ENCODE data around the gene FMO4. TPM values are rescaled to one million over a fixed set of nuclear protein-coding genes. Genes with fewer than 3 reads are reported as not detected.

The FMO4 gene
- polyA plus RNA-seq, 1 donor from 2014 or later: not detected

GRCh38 chr1:171379846-171380245 is 65.9 kb downstream of the FMO4 start:
- H3K4me2 ChIP-seq (ENCODE audit: low read length): no peak overlapping the region
- H3K9me3 ChIP-seq (ENCODE audit: low read length): no peaks in the 10 kb centered on the region
- H3K9ac ChIP-seq (ENCODE audit: low read length): no peak overlapping the region
- H3K9me2 ChIP-seq (ENCODE audit: insufficient read depth, low read length): no peaks in the 10 kb centered on the region
- no peak overlapping the region for H3K27ac ChIP-seq (ENCODE audit: low read length)
- no peaks in the 10 kb centered on the region for H3K36me3 ChIP-seq (ENCODE audit: insufficient read depth, low read length)
- H4K20me1 ChIP-seq (ENCODE audit: insufficient read depth): no peaks in the 10 kb centered on the region
- no peak overlapping the region for H3K4me3 ChIP-seq (ENCODE audit: low read length)
- H2AFZ ChIP-seq (ENCODE audit: low read depth, low read length): no peak overlapping the region
- no peaks in the 10 kb centered on the region for H3F3A ChIP-seq (ENCODE audit: insufficient read depth, low read length, poor library complexity, severe bottlenecking)
- no peaks in the 10 kb centered on the region for H3K27me3 ChIP-seq (ENCODE audit: insufficient read depth, low read depth, low read length)
- TF ChIP-seq CTCF (IDR thresholded peaks at IDR 0.05; ENCODE audit: poor library complexity, severe bottlenecking) (no peak), REST (IDR thresholded peaks at IDR 0.05; ENCODE audit: borderline replicate concordance) (no peak), MXI1 (conservative IDR thresholded peaks at IDR 0.05; ENCODE audit: poor library complexity, severe bottlenecking) (no peak), EP300 (conservative IDR thresholded peaks at IDR 0.05; ENCODE audit: poor library complexity, severe bottlenecking) (no peak), TAF1 (IDR thresholded peaks at IDR 0.05; ENCODE audit: low read depth) (no peak), RAD21 (conservative IDR thresholded peaks at IDR 0.05) (no peak), SMC3 (conservative IDR thresholded peaks at IDR 0.05; ENCODE audit: poor library complexity) (no peak), POLR2AphosphoS5 (IDR thresholded peaks at IDR 0.05) (no peak), EZH2 (IDR thresholded peaks at IDR 0.05; ENCODE audit: borderline replicate concordance, insufficient read depth, low read length, poor library complexity, severe bottlenecking) (no peak)
- no peaks in the 10 kb centered on the region for H3K79me2 ChIP-seq (replicated peaks; ENCODE audit: insufficient read depth, low read length)

- Histone ChIP-seq H3K36me3 (ENCODE audit: insufficient read depth, low read length) (no peaks in the 10 kb centered on the region), H3K79me2 (replicated peaks; ENCODE audit: insufficient read depth, low read length) (no peaks in the 10 kb centered on the region), H3K9ac (ENCODE audit: low read length) (no peak overlapping the region), H3F3A (ENCODE audit: insufficient read depth, low read length, poor library complexity, severe bottlenecking) (no peaks in the 10 kb centered on the region), H4K20me1 (ENCODE audit: insufficient read depth) (no peaks in the 10 kb centered on the region), H3K27me3 (ENCODE audit: insufficient read depth, low read depth, low read length) (no peaks in the 10 kb centered on the region), H3K4me3 (ENCODE audit: low read length) (no peak overlapping the region), H3K9me3 (ENCODE audit: low read length) (no peaks in the 10 kb centered on the region), H3K27ac (ENCODE audit: low read length) (no peak overlapping the region), H3K9me2 (ENCODE audit: insufficient read depth, low read length) (no peaks in the 10 kb centered on the region), H2AFZ (ENCODE audit: low read depth, low read length) (no peak overlapping the region), H3K4me2 (ENCODE audit: low read length) (no peak overlapping the region)
- no peak for TF ChIP-seq RAD21 (conservative IDR thresholded peaks at IDR 0.05)
- no peak for TF ChIP-seq EZH2 (IDR thresholded peaks at IDR 0.05; ENCODE audit: borderline replicate concordance, insufficient read depth, low read length, poor library complexity, severe bottlenecking)
- TF ChIP-seq POLR2AphosphoS5 (IDR thresholded peaks at IDR 0.05): no peak
- no peak for TF ChIP-seq REST (IDR thresholded peaks at IDR 0.05; ENCODE audit: borderline replicate concordance)
- no peak for TF ChIP-seq SMC3 (conservative IDR thresholded peaks at IDR 0.05; ENCODE audit: poor library complexity)
- no peak for TF ChIP-seq CTCF (IDR thresholded peaks at IDR 0.05; ENCODE audit: poor library complexity, severe bottlenecking)
- no peak for TF ChIP-seq MXI1 (conservative IDR thresholded peaks at IDR 0.05; ENCODE audit: poor library complexity, severe bottlenecking)
- no peak for TF ChIP-seq EP300 (conservative IDR thresholded peaks at IDR 0.05; ENCODE audit: poor library complexity, severe bottlenecking)
- no peak for TF ChIP-seq TAF1 (IDR thresholded peaks at IDR 0.05; ENCODE audit: low read depth)
Measured at GRCh38 chr1:171381866-171382210, 67.9 kb downstream of the FMO4 start.
